SK-N-SH (cell line): ENCODE measurements around the gene HPX. TPM values are rescaled to one million over a fixed set of nuclear protein-coding genes. Genes with fewer than 3 reads are reported as not detected.

Experiments used
- CTCF ChIA-PET: fragments of 300-600, 350-600 bp; formaldehyde crosslinking; extraction: SDS; loops from one replicate; lab custom pipeline; 2021; lab: Yijun Ruan, JAX
- POLR2A ChIA-PET: fragments of 350-600 bp; sonication (Branson Sonifier 250); formaldehyde crosslinking; extraction: SDS; loops from one replicate; lab custom pipeline; 2020; ENCODE audit warnings: antibody characterized with exemption, inconsistent platforms; lab: Yijun Ruan, JAX
- DNase-seq: peaks from one replicate; pipeline ENCODE4 v3.0.0; 2012
- H2AFZ ChIP-seq: fragments of 200-600 bp; sonication (generic); 2 replicates; pipeline ENCODE4 v1.8.1; 2016; ENCODE audit warnings: antibody characterized with exemption, mild to moderate bottlenecking, low read depth
- H3F3A ChIP-seq: fragments of 200-600 bp; sonication (generic); replicated peaks from 2 replicates; pipeline ENCODE3; 2016; ENCODE audit warnings: antibody characterized with exemption, mild to moderate bottlenecking; ENCODE audit not compliant: insufficient read depth
- H3K27ac ChIP-seq, 2 experiments: fragments of 200-500 bp in 1 of 2; fragments of 200-600 bp in 1 of 2; sonication (Bioruptor generic) in 1 of 2; sonication (generic), shearing (Covaris generic) in 1 of 2; 2 replicates each; pipeline versions ENCODE4 v1.5.1 to v1.6.1; 2014 to 2016; ENCODE audit warnings: low read depth in 2 of 2, inconsistent platforms in 1 of 2, low read length in 1 of 2, mild to moderate bottlenecking in 1 of 2, mixed read lengths in 1 of 2
- H3K27me3 ChIP-seq: fragments of 200-600 bp; sonication (generic), shearing (Covaris generic); 2 replicates; pipeline ENCODE4 v1.6.1; 2016; ENCODE audit warnings: mixed run types; ENCODE audit not compliant: insufficient read depth
- H3K36me3 ChIP-seq, 2 experiments: fragments of 200-500 bp in 1 of 2; fragments of 200-600 bp in 1 of 2; sonication (Bioruptor generic) in 1 of 2; sonication (generic) in 1 of 2; replicated peaks in 1 of 2; 2 replicates each; pipeline versions ENCODE3 to v1.5.1; 2014 to 2016; ENCODE audit warnings: low read length in 1 of 2, mild to moderate bottlenecking in 1 of 2; ENCODE audit not compliant: insufficient read depth in 2 of 2, control insufficient read depth in 1 of 2
- H3K4me1 ChIP-seq, 2 experiments: fragments of 200-500 bp in 1 of 2; fragments of 200-600 bp in 1 of 2; sonication (Bioruptor generic) in 1 of 2; sonication (generic), shearing (Covaris generic) in 1 of 2; 2 replicates each; pipeline versions ENCODE4 v1.5.1 to v1.6.1; 2014 to 2016; ENCODE audit warnings: low read depth in 1 of 2, low read length in 1 of 2, mixed run types in 1 of 2; ENCODE audit not compliant: insufficient read depth in 2 of 2, control insufficient read depth in 1 of 2
- H3K4me2 ChIP-seq: fragments of 200-600 bp; sonication (generic), shearing (Covaris generic); 2 replicates; pipeline ENCODE4 v1.6.1; 2017; ENCODE audit warnings: mixed run types
- H3K4me3 ChIP-seq, 2 experiments: fragments of 200-500 bp in 1 of 2; fragments of 200-600 bp in 1 of 2; sonication (Bioruptor generic) in 1 of 2; sonication (generic), shearing (Covaris generic) in 1 of 2; 2 replicates each; pipeline versions ENCODE4 v1.5.1 to v1.8.1; 2014 to 2016; ENCODE audit warnings: low read depth in 2 of 2, inconsistent platforms in 1 of 2, low read length in 1 of 2, mild to moderate bottlenecking in 1 of 2, mixed read lengths in 1 of 2, moderate library complexity in 1 of 2
- H3K79me2 ChIP-seq: fragments of 200-600 bp; sonication (generic); 2 replicates; pipeline ENCODE4 v1.8.1; 2017; ENCODE audit warnings: mild to moderate bottlenecking; ENCODE audit not compliant: insufficient read depth
- H3K9ac ChIP-seq: fragments of 200-600 bp; sonication (generic); 2 replicates; pipeline ENCODE4 v1.6.1; 2017; ENCODE audit warnings: mixed run types
- H3K9me2 ChIP-seq: fragments of 200-600 bp; sonication (generic); 2 replicates; pipeline ENCODE4 v1.6.1; 2017; ENCODE audit warnings: mixed run types
- H3K9me3 ChIP-seq: fragments of 200-600 bp; sonication (generic); 2 replicates; pipeline ENCODE4 v1.6.1; 2017; ENCODE audit warnings: mixed run types, mild to moderate bottlenecking, moderate library complexity
- H4K20me1 ChIP-seq: fragments of 200-600 bp; sonication (generic); 2 replicates; pipeline ENCODE4 v1.6.1; 2017; ENCODE audit warnings: mild to moderate bottlenecking, mixed run types; ENCODE audit not compliant: insufficient read depth
- FOSL2 ChIP-seq: IDR thresholded peaks from 2 replicates; pipeline ENCODE4 v1.4.0; 2012; ENCODE audit warnings: low read depth, mild to moderate bottlenecking, moderate library complexity, borderline replicate concordance
- FOXJ3 ChIP-seq: sonication (generic); formaldehyde crosslinking; IDR thresholded peaks from 2 replicates; pipeline ENCODE4 v1.5.1; 2020; ENCODE audit warnings: mild to moderate bottlenecking, missing genetic modification reagents
- FOXM1 ChIP-seq: IDR thresholded peaks from 2 replicates; pipeline ENCODE4 v1.4.0; 2012; ENCODE audit warnings: low read depth, mild to moderate bottlenecking
- GABPA ChIP-seq: IDR thresholded peaks from 2 replicates; pipeline ENCODE4 v1.4.0; 2012; ENCODE audit warnings: low read depth, mild to moderate bottlenecking
- GATA2 ChIP-seq: sonication (generic); formaldehyde crosslinking; IDR thresholded peaks from 2 replicates; pipeline ENCODE4 v1.5.0; 2020; ENCODE audit warnings: mild to moderate bottlenecking, missing genetic modification reagents
- MEF2A ChIP-seq: IDR thresholded peaks from 2 replicates; pipeline ENCODE4 v1.4.0; 2012; ENCODE audit warnings: low read depth, borderline replicate concordance
- MXI1 ChIP-seq: IDR thresholded peaks from 2 replicates; pipeline ENCODE4 v1.6.1; 2012; ENCODE audit warnings: mild to moderate bottlenecking, low read depth, low read length, improper control_type of control experiment
- NFIC ChIP-seq: IDR thresholded peaks from 2 replicates; pipeline ENCODE4 v1.4.0; 2012; ENCODE audit warnings: borderline replicate concordance
- NRF1 ChIP-seq: IDR thresholded peaks from 2 replicates; pipeline ENCODE4 v1.6.1; 2012; ENCODE audit warnings: low read depth, mild to moderate bottlenecking, low read length
- SIN3A ChIP-seq: IDR thresholded peaks from 2 replicates; pipeline ENCODE4 v1.6.1; 2012; ENCODE audit warnings: low read depth, mild to moderate bottlenecking, low read length, moderate library complexity, borderline replicate concordance
- SMC3 ChIP-seq: IDR thresholded peaks from 2 replicates; pipeline ENCODE4 v1.6.1; 2012; ENCODE audit warnings: low read depth, low read length, improper control_type of control experiment
- TAF1 ChIP-seq: IDR thresholded peaks from 2 replicates; pipeline ENCODE4 v1.6.1; 2012; ENCODE audit warnings: low read depth, mild to moderate bottlenecking, low read length, moderate library complexity, borderline replicate concordance
- WGBS: methylation state at CpG from one replicate; pipeline ENCODE4 v1.1.6; 2017; ENCODE audit warnings: low lambda C conversion rate; 5-methylcytosine and 5-hydroxymethylcytosine counted together
- polyA plus RNA-seq, 3 experiments: library from polyadenylated mRNA; depleted of rRNA; stranded (reverse); fragments of >200 nt; gene quantifications; 2 replicates each; pipeline ENCODE4 v1.2.3, GENCODE V29; 2012
- TF ChIP-seq, protein P1 (sequence below): IDR thresholded peaks from 2 replicates; pipeline ENCODE4 v1.4.0; 2012; ENCODE audit warnings: low read depth, borderline replicate concordance
- TF ChIP-seq, protein P2 (sequence below): fragments of 150-350 bp; IDR thresholded peaks from 2 replicates; pipeline ENCODE4 v1.6.1; 2016; ENCODE audit warnings: mild to moderate bottlenecking, low read depth, low read length
- TF ChIP-seq, protein P3 (sequence below): IDR thresholded peaks from 2 replicates; pipeline ENCODE4 v1.4.0; 2012; ENCODE audit warnings: low read depth, borderline replicate concordance
- TF ChIP-seq, protein P4 (sequence below): IDR thresholded peaks from 2 replicates; pipeline ENCODE4 v1.4.0; 2012; ENCODE audit warnings: low read depth

HPX gene
- polyA plus RNA-seq, 1 of the 3 experiments (the other 2 are of a cell fraction): 1.8 TPM

DNA sequence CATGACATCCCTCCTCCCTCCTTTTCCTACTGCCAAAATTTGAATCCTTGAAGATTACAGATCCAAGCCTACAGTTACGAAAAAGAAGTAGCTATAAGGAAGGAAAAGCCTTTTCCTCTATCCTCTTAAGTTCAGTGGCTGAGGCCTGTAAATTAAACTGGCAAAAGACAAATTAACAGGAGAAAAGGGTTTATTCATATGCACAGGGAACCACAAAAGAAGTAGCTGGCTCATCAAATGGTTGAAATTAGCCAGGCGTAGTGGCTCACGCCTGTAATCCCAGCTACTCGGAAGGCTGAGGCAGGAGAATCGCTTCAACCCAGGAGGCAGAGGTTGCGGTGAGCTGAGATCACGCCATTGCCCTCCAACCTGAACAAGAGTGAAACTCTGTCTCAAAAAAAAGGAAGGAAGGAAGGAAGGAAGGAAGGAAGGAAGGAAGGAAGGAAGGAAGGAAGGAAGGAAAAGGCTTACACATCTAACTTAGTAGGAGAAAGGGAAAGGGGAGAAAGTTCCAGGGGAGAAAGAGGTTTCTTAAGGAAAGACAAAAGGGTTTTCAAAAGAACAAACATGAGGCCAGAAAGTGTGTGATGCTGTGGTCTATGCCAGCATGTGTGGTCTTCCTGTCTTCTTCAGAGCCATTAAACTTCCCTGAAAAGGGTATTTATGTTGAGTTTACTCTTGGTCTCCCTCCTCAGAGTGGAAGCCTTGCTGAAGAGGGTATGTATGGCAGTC is 55.6 kb downstream of the HPX start:
- no peak for DNase-seq
- H3K27ac ChIP-seq: no peak overlapping the region
- WGBS: 90% methylated on average over 7 of the region's 7 CpGs
- H3K27me3 ChIP-seq: no peaks in the 10 kb centered on the region
- no peak overlapping the region for H3K4me2 ChIP-seq
- H4K20me1 ChIP-seq: no peaks in the 10 kb centered on the region
- TF ChIP-seq MEF2A: no peak
- no peak for TF ChIP-seq SMC3
- no peak for TF ChIP-seq FOSL2
- TF ChIP-seq GATA2: no peak
- no peak for TF ChIP-seq SIN3A
- no peak for TF ChIP-seq GABPA
- no peak for TF ChIP-seq MXI1
- TF ChIP-seq, protein P1, sequence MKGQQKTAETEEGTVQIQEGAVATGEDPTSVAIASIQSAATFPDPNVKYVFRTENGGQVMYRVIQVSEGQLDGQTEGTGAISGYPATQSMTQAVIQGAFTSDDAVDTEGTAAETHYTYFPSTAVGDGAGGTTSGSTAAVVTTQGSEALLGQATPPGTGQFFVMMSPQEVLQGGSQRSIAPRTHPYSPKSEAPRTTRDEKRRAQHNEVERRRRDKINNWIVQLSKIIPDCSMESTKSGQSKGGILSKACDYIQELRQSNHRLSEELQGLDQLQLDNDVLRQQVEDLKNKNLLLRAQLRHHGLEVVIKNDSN: no peak
- TF ChIP-seq, protein P2, sequence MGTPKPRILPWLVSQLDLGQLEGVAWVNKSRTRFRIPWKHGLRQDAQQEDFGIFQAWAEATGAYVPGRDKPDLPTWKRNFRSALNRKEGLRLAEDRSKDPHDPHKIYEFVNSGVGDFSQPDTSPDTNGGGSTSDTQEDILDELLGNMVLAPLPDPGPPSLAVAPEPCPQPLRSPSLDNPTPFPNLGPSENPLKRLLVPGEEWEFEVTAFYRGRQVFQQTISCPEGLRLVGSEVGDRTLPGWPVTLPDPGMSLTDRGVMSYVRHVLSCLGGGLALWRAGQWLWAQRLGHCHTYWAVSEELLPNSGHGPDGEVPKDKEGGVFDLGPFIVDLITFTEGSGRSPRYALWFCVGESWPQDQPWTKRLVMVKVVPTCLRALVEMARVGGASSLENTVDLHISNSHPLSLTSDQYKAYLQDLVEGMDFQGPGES: no peak
- TF ChIP-seq TAF1: no peak
- no peak for TF ChIP-seq FOXJ3
- TF ChIP-seq NFIC: no peak
- TF ChIP-seq, protein P3, sequence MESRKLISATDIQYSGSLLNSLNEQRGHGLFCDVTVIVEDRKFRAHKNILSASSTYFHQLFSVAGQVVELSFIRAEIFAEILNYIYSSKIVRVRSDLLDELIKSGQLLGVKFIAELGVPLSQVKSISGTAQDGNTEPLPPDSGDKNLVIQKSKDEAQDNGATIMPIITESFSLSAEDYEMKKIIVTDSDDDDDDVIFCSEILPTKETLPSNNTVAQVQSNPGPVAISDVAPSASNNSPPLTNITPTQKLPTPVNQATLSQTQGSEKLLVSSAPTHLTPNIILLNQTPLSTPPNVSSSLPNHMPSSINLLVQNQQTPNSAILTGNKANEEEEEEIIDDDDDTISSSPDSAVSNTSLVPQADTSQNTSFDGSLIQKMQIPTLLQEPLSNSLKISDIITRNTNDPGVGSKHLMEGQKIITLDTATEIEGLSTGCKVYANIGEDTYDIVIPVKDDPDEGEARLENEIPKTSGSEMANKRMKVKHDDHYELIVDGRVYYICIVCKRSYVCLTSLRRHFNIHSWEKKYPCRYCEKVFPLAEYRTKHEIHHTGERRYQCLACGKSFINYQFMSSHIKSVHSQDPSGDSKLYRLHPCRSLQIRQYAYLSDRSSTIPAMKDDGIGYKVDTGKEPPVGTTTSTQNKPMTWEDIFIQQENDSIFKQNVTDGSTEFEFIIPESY: no peak
- no peak for TF ChIP-seq NRF1
- TF ChIP-seq, protein P4, sequence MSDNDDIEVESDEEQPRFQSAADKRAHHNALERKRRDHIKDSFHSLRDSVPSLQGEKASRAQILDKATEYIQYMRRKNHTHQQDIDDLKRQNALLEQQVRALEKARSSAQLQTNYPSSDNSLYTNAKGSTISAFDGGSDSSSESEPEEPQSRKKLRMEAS: no peak
- TF ChIP-seq FOXM1: no peak
- ChIA-PET POLR2A (no interaction called here), CTCF (interaction anchor here (0.9 to 1.8 kb wide), 3 partner anchors 32 to 58 kb away, joined by 4 to 8 read pairs (median 8); no protein-coding TSS in a partner anchor)
- no peak overlapping the region for H3K4me3 ChIP-seq
- H2AFZ ChIP-seq: no peak overlapping the region
- H3K4me1 ChIP-seq: peaks cover 3 to 6% of the 10 kb centered on the region in 2 experiments; a peak in 2 of 4 replicates
- H3K9me3 ChIP-seq: no peaks in the 10 kb centered on the region
- H3K36me3 ChIP-seq: no peaks in the 10 kb centered on the region
- no peaks in the 10 kb centered on the region for H3K9me2 ChIP-seq
- H3K79me2 ChIP-seq: no peaks in the 10 kb centered on the region
- no peak overlapping the region for H3K9ac ChIP-seq
- peaks cover 4% of the 10 kb centered on the region for H3F3A ChIP-seq

Other genes with a start within 250 kb of the HPX start
- not detected in 2 replicates for gene OR52W1, start 241.8 kb downstream of the HPX start, polyA plus RNA-seq (2012; rRNA removed)
- not detected in 2 replicates for gene C11orf42, start 235.4 kb downstream of the HPX start, polyA plus RNA-seq (2012; rRNA removed)
- 26.3 and 38.2 TPM in 2 replicates for gene FHIP1B, start 206.4 kb downstream of the HPX start, polyA plus RNA-seq (2012; rRNA removed)
- gene CNGA4, start 201.9 kb downstream of the HPX start, polyA plus RNA-seq (2012; rRNA removed): 0.08 and 0.13 TPM in 2 replicates
- not detected in 2 replicates for gene CCKBR, start 181.1 kb downstream of the HPX start, polyA plus RNA-seq (2012; rRNA removed)
- gene CAVIN3, start 120.5 kb downstream of the HPX start, polyA plus RNA-seq (2012; rRNA removed): 21.5 and 23.5 TPM in 2 replicates
- gene SMPD1, start 50.5 kb downstream of the HPX start, polyA plus RNA-seq (2012; rRNA removed): 59.6 and 69.2 TPM in 2 replicates
- 32.9 and 35.9 TPM in 2 replicates for gene APBB1, start 21.9 kb downstream of the HPX start, polyA plus RNA-seq (2012; rRNA removed)
- 22.8 and 26.6 TPM in 2 replicates for gene TRIM3, start 33.0 kb upstream of the HPX start, polyA plus RNA-seq (2012; rRNA removed)
- gene ARFIP2, start 40.3 kb upstream of the HPX start, polyA plus RNA-seq (2012; rRNA removed): 128 and 162 TPM in 2 replicates
- 26.2 and 33.1 TPM in 2 replicates for gene TIMM10B, start 40.5 kb upstream of the HPX start, polyA plus RNA-seq (2012; rRNA removed)
- gene DNHD1, start 56.3 kb upstream of the HPX start, polyA plus RNA-seq (2012; rRNA removed): 5.3 and 7.6 TPM in 2 replicates
- gene RRP8, start 162.6 kb upstream of the HPX start, polyA plus RNA-seq (2012; rRNA removed): 7.8 and 8.6 TPM in 2 replicates
- 241 and 268 TPM in 2 replicates for gene ILK, start 162.8 kb upstream of the HPX start, polyA plus RNA-seq (2012; rRNA removed)
- 163 and 213 TPM in 2 replicates for gene TAF10, start 171.2 kb upstream of the HPX start, polyA plus RNA-seq (2012; rRNA removed)
- 94.0 and 105 TPM in 2 replicates for gene TPP1, start 178.4 kb upstream of the HPX start, polyA plus RNA-seq (2012; rRNA removed)
- gene DCHS1, start 214.8 kb upstream of the HPX start, polyA plus RNA-seq (2012; rRNA removed): 3.0 and 5.7 TPM in 2 replicates
- gene MRPL17, start 242.4 kb upstream of the HPX start, polyA plus RNA-seq (2012; rRNA removed): 88.3 and 88.6 TPM in 2 replicates